Fibroblast of lung (primary cell): ENCODE measurements around the gene WDR46. TPM values are rescaled to one million over a fixed set of nuclear protein-coding genes. Genes with fewer than 3 reads are reported as not detected.

Experiments
- DNase-seq, 2 donors: peaks; one replicate each; pipeline versions ENCODE4 v3.0.0 to v3.0.0-alpha.2; 2010; ENCODE audit warnings: low read depth in 2 of 2
- H2AFZ ChIP-seq: 2 replicates; pipeline ENCODE4 v1.5.1; 2012; ENCODE audit warnings: low read length, control low read depth, inconsistent platforms
- H3K27ac ChIP-seq: 2 replicates; pipeline ENCODE4 v1.5.1; 2011; ENCODE audit warnings: low read length, control low read depth; ENCODE audit not compliant: insufficient read depth
- H3K27me3 ChIP-seq: 2 replicates; pipeline ENCODE4 v1.5.1; 2011; ENCODE audit warnings: mild to moderate bottlenecking, low read length; ENCODE audit not compliant: control insufficient read depth, insufficient read depth
- H3K36me3 ChIP-seq: 2 replicates; pipeline ENCODE4 v1.5.1; 2011; ENCODE audit warnings: low read length; ENCODE audit not compliant: control insufficient read depth, insufficient read depth
- H3K4me1 ChIP-seq: 2 replicates; pipeline ENCODE4 v1.5.1; 2011; ENCODE audit warnings: low read length; ENCODE audit not compliant: control insufficient read depth, insufficient read depth; ENCODE audit errors: extremely low read depth
- H3K4me2 ChIP-seq: 2 replicates; pipeline ENCODE4 v1.5.1; 2011; ENCODE audit warnings: low read length, control low read depth; ENCODE audit not compliant: insufficient read depth; ENCODE audit errors: extremely low read depth
- H3K4me3 ChIP-seq, 4 experiments: fragments of 200-600 bp in 1 of 4; sonication (generic) in 1 of 4; replicated peaks in 1 of 4; 2 replicates each; pipeline ENCODE4 v1.5.1; 2011 to 2016; ENCODE audit warnings: low read length in 4 of 4, low read depth in 3 of 4, mild to moderate bottlenecking in 3 of 4, control low read depth in 2 of 4, inconsistent platforms in 1 of 4, mixed read lengths in 1 of 4; ENCODE audit not compliant: insufficient read depth in 1 of 4; ENCODE audit errors: control extremely low read depth in 1 of 4
- H3K79me2 ChIP-seq: 2 replicates; pipeline ENCODE4 v1.5.1; 2012; ENCODE audit warnings: mild to moderate bottlenecking, low read length, inconsistent platforms; ENCODE audit not compliant: control insufficient read depth, insufficient read depth
- H3K9ac ChIP-seq: 2 replicates; pipeline ENCODE4 v1.5.1; 2011; ENCODE audit warnings: mild to moderate bottlenecking, low read length, control low read depth; ENCODE audit not compliant: insufficient read depth
- H3K9me3 ChIP-seq: 2 replicates; pipeline ENCODE4 v1.5.1; 2012; ENCODE audit warnings: low read depth, low read length; ENCODE audit not compliant: control insufficient read depth, insufficient read depth
- H4K20me1 ChIP-seq: 2 replicates; pipeline ENCODE4 v1.5.1; 2011; ENCODE audit warnings: low read length; ENCODE audit not compliant: control insufficient read depth, insufficient read depth; ENCODE audit errors: extremely low read depth
- CTCF ChIP-seq, 2 donors: IDR thresholded peaks in 1 of 2; conservative IDR thresholded peaks in 1 of 2; 1 replicate in 1 of 2; 2 replicates in 1 of 2; pipeline ENCODE4 v1.5.1; 2011 to 2012; ENCODE audit warnings: low read length in 2 of 2, control low read depth in 1 of 2, inconsistent platforms in 1 of 2, low read depth in 1 of 2, mild to moderate bottlenecking in 1 of 2
- EZH2 ChIP-seq: IDR thresholded peaks from 2 replicates; pipeline ENCODE4 v1.5.1; 2012; ENCODE audit warnings: low read length, control low read depth, mild to moderate bottlenecking; ENCODE audit errors: missing control alignments
- polyA plus RNA-seq, 2 donors: library from polyadenylated mRNA; depleted of rRNA in 1 of 2; stranded (reverse) in 1 of 2; unstranded in 1 of 2; fragments of >200 nt; gene quantifications; 2 replicates each; pipeline ENCODE4 v1.2.1, GENCODE V29; 2011 to 2012; ENCODE audit warnings: missing spikeins in 1 of 2
- total RNA-seq: library from RNA; depleted of rRNA; stranded (reverse); fragments of >200 nt; gene quantifications from 2 replicates; pipeline ENCODE4 v1.2.1, GENCODE V29; 2014

WDR46 gene
- total and polyA plus RNA-seq, 2 donors (not counting 1 experiment from before 2014, with no cell fraction given): 31.1 to 55.2 TPM

- peaks cover 34% of the 10 kb centered on the region for H3K79me2 ChIP-seq
- peak overlapping the region; percentile 70 to 97 (median 89) for H3K4me3 ChIP-seq
- peak overlapping the region; percentile 96 for H3K9ac ChIP-seq
- H3K27ac ChIP-seq: peak overlapping the region; percentile 98
- TF ChIP-seq EZH2 (no peak), CTCF (conservative IDR thresholded peaks at IDR 0.05 in 1 of 2, IDR thresholded peaks at IDR 0.05 in 1 of 2; ENCODE audit: low read depth in 1 of 2, low read length in 2 of 2) (no peak)
- H3K36me3 ChIP-seq: peaks cover 5% of the 10 kb centered on the region
- peak; percentile 27 to 36 for DNase-seq
- H2AFZ ChIP-seq: no peak overlapping the region
- H3K9me3 ChIP-seq: no peaks in the 10 kb centered on the region
- peak overlapping the region; percentile 82 for H3K4me2 ChIP-seq
- no peaks in the 10 kb centered on the region for H3K27me3 ChIP-seq
- peaks cover 9% of the 10 kb centered on the region for H3K4me1 ChIP-seq
- H4K20me1 ChIP-seq: no peaks in the 10 kb centered on the region
Observed at GRCh38 chr6:33313105-33313708, 24.2 kb upstream of the WDR46 start.

- Histone ChIP-seq H3K9me3 (no peaks in the 10 kb centered on the region), H3K79me2 (peaks cover 34% of the 10 kb centered on the region), H3K36me3 (peaks cover 5% of the 10 kb centered on the region), H3K4me2 (peak overlapping the region; percentile 82), H4K20me1 (no peaks in the 10 kb centered on the region), H3K9ac (peak overlapping the region; percentile 96), H3K27me3 (no peaks in the 10 kb centered on the region), H2AFZ (no peak overlapping the region), H3K4me3 (peak overlapping the region; percentile 70 to 97 (median 89)), H3K4me1 (peaks cover 9% of the 10 kb centered on the region), H3K27ac (peak overlapping the region; percentile 98)
- DNase-seq: peak; percentile 57 to 80
- TF ChIP-seq CTCF (conservative IDR thresholded peaks at IDR 0.05 in 1 of 2, IDR thresholded peaks at IDR 0.05 in 1 of 2; ENCODE audit: low read depth in 1 of 2, low read length in 2 of 2) (peak in 1 of 2 donors; percentile 6), EZH2 (no peak)
Observed at GRCh38 chr6:33312361-33313104, 23.5 kb upstream of the WDR46 start.

GRCh38 chr6:33306356-33306755 is 17.3 kb upstream of the WDR46 start:
- H3K27me3 ChIP-seq: no peaks in the 10 kb centered on the region
- no peak overlapping the region for H3K27ac ChIP-seq

More at GRCh38 chr6:33306356-33306755, 17.3 kb upstream of the WDR46 start:
- Histone ChIP-seq H3K9me3 (no peaks in the 10 kb centered on the region), H3K79me2 (peaks cover 20% of the 10 kb centered on the region), H3K4me3 (no peak overlapping the region), H3K36me3 (peaks cover 17% of the 10 kb centered on the region), H3K9ac (no peak overlapping the region), H3K4me2 (no peak overlapping the region), H2AFZ (no peak overlapping the region), H3K4me1 (no peaks in the 10 kb centered on the region), H4K20me1 (no peaks in the 10 kb centered on the region)
- no peak for DNase-seq
- TF ChIP-seq EZH2: no peak
- no peak for TF ChIP-seq CTCF (conservative IDR thresholded peaks at IDR 0.05 in 1 of 2, IDR thresholded peaks at IDR 0.05 in 1 of 2; ENCODE audit: low read depth in 1 of 2, low read length in 2 of 2)
